BJ (cell line): ENCODE measurements around the gene RYR1. TPM values are rescaled to one million over a fixed set of nuclear protein-coding genes. Genes with fewer than 3 reads are reported as not detected.

Experiments used
- CTCF ChIA-PET: fragments of 350-600 bp; formaldehyde crosslinking; extraction: SDS; loops from one replicate; lab custom pipeline; 2021; ENCODE audit warnings: antibody characterized with exemption, inconsistent platforms; lab: Yijun Ruan, JAX
- POLR2A ChIA-PET: fragments of 300-600 bp; sonication (Branson Sonifier 250); formaldehyde crosslinking; extraction: SDS; loops from one replicate; lab custom pipeline; 2021; ENCODE audit warnings: antibody characterized with exemption; lab: Charles Lee
- DNase-seq: peaks from one replicate; pipeline ENCODE4 v3.0.0-alpha.2; 2011; ENCODE audit warnings: low read depth
- H3K27me3 ChIP-seq: 2 replicates; pipeline ENCODE4 v1.6.0; 2011; ENCODE audit warnings: low read length; ENCODE audit not compliant: control insufficient read depth, insufficient read depth
- H3K36me3 ChIP-seq: 2 replicates; pipeline ENCODE4 v1.5.1; 2011; ENCODE audit warnings: low read length; ENCODE audit not compliant: control insufficient read depth, insufficient read depth
- H3K4me3 ChIP-seq: 2 replicates; pipeline ENCODE4 v1.5.1; 2011; ENCODE audit warnings: low read depth, mild to moderate bottlenecking, control low read depth, low read length
- polyA plus RNA-seq: library from polyadenylated mRNA; depleted of rRNA; stranded (reverse); fragments of >200 nt; gene quantifications from 2 replicates; pipeline ENCODE4 v1.2.3, GENCODE V29; 2011
- TF ChIP-seq, protein P1 (sequence below): IDR thresholded peaks from 2 replicates; pipeline ENCODE4 v1.5.1; 2011; ENCODE audit warnings: low read depth, mild to moderate bottlenecking, control low read depth, inconsistent platforms, low read length, moderate library complexity; ENCODE audit not compliant: insufficient read depth

RYR1 gene
- polyA plus RNA-seq, 1 experiment = 0.04 TPM

- no peaks in the 10 kb centered on the region for H3K36me3 ChIP-seq
- no peak for DNase-seq
- ChIA-PET CTCF (interaction anchor here (1.1 to 1.4 kb wide), 2 partner anchors 116 to 411 kb away, joined by 3 to 4 read pairs; partner anchors contain the start of genes FAM98C, MRPS12 and SARS2), POLR2A (no interaction called here)
- no peaks in the 10 kb centered on the region for H3K27me3 ChIP-seq
- no peak overlapping the region for H3K4me3 ChIP-seq
- TF ChIP-seq, protein P1, sequence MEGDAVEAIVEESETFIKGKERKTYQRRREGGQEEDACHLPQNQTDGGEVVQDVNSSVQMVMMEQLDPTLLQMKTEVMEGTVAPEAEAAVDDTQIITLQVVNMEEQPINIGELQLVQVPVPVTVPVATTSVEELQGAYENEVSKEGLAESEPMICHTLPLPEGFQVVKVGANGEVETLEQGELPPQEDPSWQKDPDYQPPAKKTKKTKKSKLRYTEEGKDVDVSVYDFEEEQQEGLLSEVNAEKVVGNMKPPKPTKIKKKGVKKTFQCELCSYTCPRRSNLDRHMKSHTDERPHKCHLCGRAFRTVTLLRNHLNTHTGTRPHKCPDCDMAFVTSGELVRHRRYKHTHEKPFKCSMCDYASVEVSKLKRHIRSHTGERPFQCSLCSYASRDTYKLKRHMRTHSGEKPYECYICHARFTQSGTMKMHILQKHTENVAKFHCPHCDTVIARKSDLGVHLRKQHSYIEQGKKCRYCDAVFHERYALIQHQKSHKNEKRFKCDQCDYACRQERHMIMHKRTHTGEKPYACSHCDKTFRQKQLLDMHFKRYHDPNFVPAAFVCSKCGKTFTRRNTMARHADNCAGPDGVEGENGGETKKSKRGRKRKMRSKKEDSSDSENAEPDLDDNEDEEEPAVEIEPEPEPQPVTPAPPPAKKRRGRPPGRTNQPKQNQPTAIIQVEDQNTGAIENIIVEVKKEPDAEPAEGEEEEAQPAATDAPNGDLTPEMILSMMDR = no peak
Observed at GRCh38 chr19:38519168-38519567, 85.7 kb downstream of the RYR1 start.

GRCh38 chr19:38519988-38520387 lies 86.5 kb downstream of the RYR1 start:
- DNase-seq = no peak
- Histone ChIP-seq H3K36me3 (no peaks in the 10 kb centered on the region), H3K4me3 (no peak overlapping the region), H3K27me3 (no peaks in the 10 kb centered on the region)
- TF ChIP-seq, protein P1 = no peak
- ChIA-PET POLR2A (no interaction called here), CTCF (interaction anchor here (1.4 kb wide), 1 partner anchor 410 kb away, joined by 4 read pairs; the partner anchor contains the start of genes MRPS12 and SARS2)

DNA sequence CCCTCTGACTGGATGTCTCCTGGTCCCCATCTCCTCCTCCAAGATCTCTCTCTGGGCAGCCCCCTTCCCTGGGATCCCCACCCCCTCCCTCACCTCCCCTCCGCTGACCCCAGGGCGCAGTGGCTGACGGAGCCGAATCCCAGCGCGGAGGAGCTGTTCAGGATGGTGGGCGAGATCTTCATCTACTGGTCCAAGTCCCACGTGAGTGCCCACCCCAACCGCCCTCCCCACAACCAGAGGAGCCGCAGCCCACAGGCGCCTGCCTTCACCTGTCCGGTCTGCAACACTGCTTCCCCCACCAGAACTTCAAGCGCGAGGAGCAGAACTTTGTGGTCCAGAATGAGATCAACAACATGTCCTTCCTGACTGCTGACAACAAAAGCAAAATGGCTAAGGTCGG lies 89.4 kb downstream of the RYR1 start:
- Histone ChIP-seq H3K27me3 (no peaks in the 10 kb centered on the region), H3K36me3 (no peaks in the 10 kb centered on the region), H3K4me3 (no peak overlapping the region)
- ChIA-PET CTCF (interaction anchor here (1.4 kb wide), 1 partner anchor 21 kb away, joined by 4 read pairs; no protein-coding TSS in a partner anchor), POLR2A (no interaction called here)
- TF ChIP-seq, protein P1 = no peak
- no peak for DNase-seq

- CTCF ChIA-PET = interaction anchor here (1.4 kb wide), 1 partner anchor 21 kb away, joined by 4 read pairs; no protein-coding TSS in a partner anchor
- TF ChIP-seq, protein P1 = no peak
- Histone ChIP-seq H3K36me3 (no peaks in the 10 kb centered on the region), H3K27me3 (no peaks in the 10 kb centered on the region), H3K4me3 (no peak overlapping the region)
- POLR2A ChIA-PET = interaction anchor here (0.6 to 0.7 kb wide), 2 partner anchors 819 to 957 kb away, joined by 11 to 14 read pairs; partner anchors contain the start of gene SAMD4B
- no peak for DNase-seq
Observed at GRCh38 chr19:38523319-38523718, 89.8 kb downstream of the RYR1 start.

DNA sequence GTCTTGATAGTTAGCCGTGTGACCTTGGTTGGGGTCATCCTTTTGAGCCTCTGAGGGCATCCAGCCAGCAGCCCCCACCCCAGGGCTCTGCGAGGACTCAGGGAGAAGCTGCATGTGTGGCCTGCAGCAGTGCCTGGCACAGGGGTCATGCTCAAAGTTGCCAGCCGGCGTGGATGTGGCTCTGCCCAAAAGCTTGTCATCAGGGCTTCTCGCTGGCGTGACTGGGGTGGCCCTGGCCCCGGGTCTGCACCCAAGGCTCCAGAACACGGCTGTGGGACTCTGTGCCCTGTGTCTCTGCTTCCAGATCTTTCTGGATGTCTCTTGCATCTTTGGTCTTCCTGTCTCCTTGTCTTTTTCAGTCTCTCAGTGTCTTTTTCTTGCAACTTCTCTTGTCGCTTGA lies 90.9 kb downstream of the RYR1 start:
- CTCF ChIA-PET = no interaction called here
- TF ChIP-seq, protein P1 = no peak
- POLR2A ChIA-PET = no interaction called here
- Histone ChIP-seq H3K36me3 (no peaks in the 10 kb centered on the region), H3K27me3 (no peaks in the 10 kb centered on the region), H3K4me3 (no peak overlapping the region)
- no peak for DNase-seq
